H1 (cell line): ENCODE results near the gene LARP6. TPM values are rescaled to one million over a fixed set of nuclear protein-coding genes. Genes with fewer than 3 reads are reported as not detected.

ENCODE experiments used
- BACH1 ChIP-seq: IDR thresholded peaks from 2 replicates; pipeline ENCODE4 v1.6.1; 2012; ENCODE audit warnings: low read length, improper control_type of control experiment
- BCL11A ChIP-seq, 2 experiments: IDR thresholded peaks; one replicate each; pipeline ENCODE4 v1.6.1; 2011; ENCODE audit warnings: low read depth in 2 of 2, low read length in 2 of 2, mild to moderate bottlenecking in 2 of 2
- CTCF ChIP-seq, 3 experiments: IDR thresholded peaks; 1 replicate in 2 of 3; 2 replicates in 1 of 3; pipeline versions ENCODE4 v1.5.1 to v1.6.1; 2011; ENCODE audit warnings: low read length in 3 of 3, mild to moderate bottlenecking in 3 of 3, inconsistent platforms in 2 of 3, low read depth in 1 of 3, moderate library complexity in 1 of 3; ENCODE audit not compliant: insufficient read depth in 1 of 3; ENCODE audit errors: control extremely low read depth in 1 of 3
- EZH2 ChIP-seq: fragments of 200-600 bp; sonication (generic); IDR thresholded peaks from 2 replicates; pipeline ENCODE4 v1.7.1; 2012; ENCODE audit warnings: low read depth, mild to moderate bottlenecking, moderate library complexity, low read length, inconsistent platforms; ENCODE audit not compliant: severe bottlenecking
- JUND ChIP-seq: IDR thresholded peaks from 2 replicates; pipeline ENCODE4 v1.6.1; 2011; ENCODE audit warnings: mild to moderate bottlenecking, improper control_type of control experiment, low read length
- KDM5A ChIP-seq: fragments of 200-600 bp; IDR thresholded peaks from 2 replicates; pipeline ENCODE4 v1.7.1; 2012; ENCODE audit warnings: mild to moderate bottlenecking, low read length, inconsistent platforms, mixed read lengths
- ZNF274 ChIP-seq: IDR thresholded peaks from 2 replicates; pipeline ENCODE4 v1.7.0; 2012; ENCODE audit warnings: low read length, borderline replicate concordance; ENCODE audit errors: extremely low read depth
- polyA plus RNA-seq, 7 experiments: library from polyadenylated mRNA; depleted of rRNA in 3 of 7; stranded (reverse) in 5 of 7; unstranded in 2 of 7; fragments of >200 nt in 5 of 7; fragments of 200-250 nt in 2 of 7; gene quantifications; 1 replicate in 5 of 7; 2 replicates in 1 of 7; 4 replicates in 1 of 7; pipeline versions ENCODE4 v1.2.1 to v1.2.3, GENCODE V29; 2011 to 2013; ENCODE audit warnings: missing spikeins in 2 of 7, mixed read lengths in 2 of 7
- total RNA-seq: library from RNA; stranded (reverse); fragmentation: NEBNext Ultra II Directional; extraction: Animal tissue kit (Norgen Biotek cat#: 25700); gene quantifications from 2 replicates; pipeline ENCODE4 v1.2.1, GENCODE V29; 2021
- TF ChIP-seq, protein P1 (sequence below): fragments of 300-600 bp; sonication (generic); IDR thresholded peaks from 2 replicates; pipeline ENCODE4 v1.7.1; 2012; ENCODE audit warnings: low read length, moderate library complexity, mild to moderate bottlenecking, inconsistent platforms; ENCODE audit not compliant: insufficient replicate concordance

Gene LARP6
- total and polyA plus RNA-seq, 2 of the 8 experiments (the other 6 are each of a cell fraction or from before 2014, with no cell fraction given) = 21.0 to 24.7 TPM

DNA sequence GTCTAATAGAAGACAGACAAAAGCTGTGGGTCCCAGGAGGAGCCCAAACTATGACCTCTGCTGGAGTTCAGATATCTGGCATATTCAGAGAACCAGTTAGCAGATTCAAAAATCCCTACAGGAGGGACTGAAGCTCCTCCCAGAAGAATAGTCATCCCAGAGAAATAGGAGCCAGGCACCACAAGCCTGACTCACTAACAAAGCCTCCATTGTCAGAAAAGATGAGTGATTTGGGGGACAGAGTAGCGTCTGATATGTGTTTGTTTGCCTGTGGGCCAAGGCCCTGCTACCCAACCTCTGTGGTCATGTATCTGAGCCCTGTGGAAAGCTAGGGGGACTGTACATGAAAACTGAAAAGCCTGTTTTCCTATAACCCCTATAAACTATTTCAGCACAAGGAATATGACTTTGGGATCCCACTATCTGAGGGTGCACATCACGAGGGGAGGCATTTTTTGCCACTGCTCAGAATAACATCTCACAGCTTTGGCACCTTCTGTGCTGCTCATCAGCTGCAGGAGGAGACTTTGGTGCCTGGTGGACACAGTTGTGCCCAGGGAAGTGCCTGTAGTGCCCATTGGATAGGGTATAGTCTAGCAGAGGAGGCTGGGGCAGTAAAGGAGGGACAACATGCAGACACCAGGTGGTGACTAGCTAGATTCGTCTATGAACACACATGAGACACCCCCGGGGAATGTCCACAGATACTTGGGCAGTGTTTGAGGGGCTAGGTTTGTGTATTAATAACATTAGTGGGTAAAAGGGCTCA is 9.7 kb upstream of the LARP6 start (continued):
- TF ChIP-seq, protein P1, sequence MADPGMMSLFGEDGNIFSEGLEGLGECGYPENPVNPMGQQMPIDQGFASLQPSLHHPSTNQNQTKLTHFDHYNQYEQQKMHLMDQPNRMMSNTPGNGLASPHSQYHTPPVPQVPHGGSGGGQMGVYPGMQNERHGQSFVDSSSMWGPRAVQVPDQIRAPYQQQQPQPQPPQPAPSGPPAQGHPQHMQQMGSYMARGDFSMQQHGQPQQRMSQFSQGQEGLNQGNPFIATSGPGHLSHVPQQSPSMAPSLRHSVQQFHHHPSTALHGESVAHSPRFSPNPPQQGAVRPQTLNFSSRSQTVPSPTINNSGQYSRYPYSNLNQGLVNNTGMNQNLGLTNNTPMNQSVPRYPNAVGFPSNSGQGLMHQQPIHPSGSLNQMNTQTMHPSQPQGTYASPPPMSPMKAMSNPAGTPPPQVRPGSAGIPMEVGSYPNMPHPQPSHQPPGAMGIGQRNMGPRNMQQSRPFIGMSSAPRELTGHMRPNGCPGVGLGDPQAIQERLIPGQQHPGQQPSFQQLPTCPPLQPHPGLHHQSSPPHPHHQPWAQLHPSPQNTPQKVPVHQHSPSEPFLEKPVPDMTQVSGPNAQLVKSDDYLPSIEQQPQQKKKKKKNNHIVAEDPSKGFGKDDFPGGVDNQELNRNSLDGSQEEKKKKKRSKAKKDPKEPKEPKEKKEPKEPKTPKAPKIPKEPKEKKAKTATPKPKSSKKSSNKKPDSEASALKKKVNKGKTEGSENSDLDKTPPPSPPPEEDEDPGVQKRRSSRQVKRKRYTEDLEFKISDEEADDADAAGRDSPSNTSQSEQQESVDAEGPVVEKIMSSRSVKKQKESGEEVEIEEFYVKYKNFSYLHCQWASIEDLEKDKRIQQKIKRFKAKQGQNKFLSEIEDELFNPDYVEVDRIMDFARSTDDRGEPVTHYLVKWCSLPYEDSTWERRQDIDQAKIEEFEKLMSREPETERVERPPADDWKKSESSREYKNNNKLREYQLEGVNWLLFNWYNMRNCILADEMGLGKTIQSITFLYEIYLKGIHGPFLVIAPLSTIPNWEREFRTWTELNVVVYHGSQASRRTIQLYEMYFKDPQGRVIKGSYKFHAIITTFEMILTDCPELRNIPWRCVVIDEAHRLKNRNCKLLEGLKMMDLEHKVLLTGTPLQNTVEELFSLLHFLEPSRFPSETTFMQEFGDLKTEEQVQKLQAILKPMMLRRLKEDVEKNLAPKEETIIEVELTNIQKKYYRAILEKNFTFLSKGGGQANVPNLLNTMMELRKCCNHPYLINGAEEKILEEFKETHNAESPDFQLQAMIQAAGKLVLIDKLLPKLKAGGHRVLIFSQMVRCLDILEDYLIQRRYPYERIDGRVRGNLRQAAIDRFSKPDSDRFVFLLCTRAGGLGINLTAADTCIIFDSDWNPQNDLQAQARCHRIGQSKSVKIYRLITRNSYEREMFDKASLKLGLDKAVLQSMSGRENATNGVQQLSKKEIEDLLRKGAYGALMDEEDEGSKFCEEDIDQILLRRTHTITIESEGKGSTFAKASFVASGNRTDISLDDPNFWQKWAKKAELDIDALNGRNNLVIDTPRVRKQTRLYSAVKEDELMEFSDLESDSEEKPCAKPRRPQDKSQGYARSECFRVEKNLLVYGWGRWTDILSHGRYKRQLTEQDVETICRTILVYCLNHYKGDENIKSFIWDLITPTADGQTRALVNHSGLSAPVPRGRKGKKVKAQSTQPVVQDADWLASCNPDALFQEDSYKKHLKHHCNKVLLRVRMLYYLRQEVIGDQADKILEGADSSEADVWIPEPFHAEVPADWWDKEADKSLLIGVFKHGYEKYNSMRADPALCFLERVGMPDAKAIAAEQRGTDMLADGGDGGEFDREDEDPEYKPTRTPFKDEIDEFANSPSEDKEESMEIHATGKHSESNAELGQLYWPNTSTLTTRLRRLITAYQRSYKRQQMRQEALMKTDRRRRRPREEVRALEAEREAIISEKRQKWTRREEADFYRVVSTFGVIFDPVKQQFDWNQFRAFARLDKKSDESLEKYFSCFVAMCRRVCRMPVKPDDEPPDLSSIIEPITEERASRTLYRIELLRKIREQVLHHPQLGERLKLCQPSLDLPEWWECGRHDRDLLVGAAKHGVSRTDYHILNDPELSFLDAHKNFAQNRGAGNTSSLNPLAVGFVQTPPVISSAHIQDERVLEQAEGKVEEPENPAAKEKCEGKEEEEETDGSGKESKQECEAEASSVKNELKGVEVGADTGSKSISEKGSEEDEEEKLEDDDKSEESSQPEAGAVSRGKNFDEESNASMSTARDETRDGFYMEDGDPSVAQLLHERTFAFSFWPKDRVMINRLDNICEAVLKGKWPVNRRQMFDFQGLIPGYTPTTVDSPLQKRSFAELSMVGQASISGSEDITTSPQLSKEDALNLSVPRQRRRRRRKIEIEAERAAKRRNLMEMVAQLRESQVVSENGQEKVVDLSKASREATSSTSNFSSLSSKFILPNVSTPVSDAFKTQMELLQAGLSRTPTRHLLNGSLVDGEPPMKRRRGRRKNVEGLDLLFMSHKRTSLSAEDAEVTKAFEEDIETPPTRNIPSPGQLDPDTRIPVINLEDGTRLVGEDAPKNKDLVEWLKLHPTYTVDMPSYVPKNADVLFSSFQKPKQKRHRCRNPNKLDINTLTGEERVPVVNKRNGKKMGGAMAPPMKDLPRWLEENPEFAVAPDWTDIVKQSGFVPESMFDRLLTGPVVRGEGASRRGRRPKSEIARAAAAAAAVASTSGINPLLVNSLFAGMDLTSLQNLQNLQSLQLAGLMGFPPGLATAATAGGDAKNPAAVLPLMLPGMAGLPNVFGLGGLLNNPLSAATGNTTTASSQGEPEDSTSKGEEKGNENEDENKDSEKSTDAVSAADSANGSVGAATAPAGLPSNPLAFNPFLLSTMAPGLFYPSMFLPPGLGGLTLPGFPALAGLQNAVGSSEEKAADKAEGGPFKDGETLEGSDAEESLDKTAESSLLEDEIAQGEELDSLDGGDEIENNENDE = no peak
- TF ChIP-seq BCL11A (IDR thresholded peaks at IDR 0.05; ENCODE audit: low read depth in 2 of 2, low read length in 2 of 2) = no peak
- no peak for TF ChIP-seq JUND
- no peak for TF ChIP-seq EZH2
- no peak for TF ChIP-seq KDM5A
- TF ChIP-seq CTCF (IDR thresholded peaks at IDR 0.05; ENCODE audit: control extremely low read depth in 1 of 3, insufficient read depth in 1 of 3, low read depth in 1 of 3, low read length in 3 of 3) = no peak
- no peak for TF ChIP-seq ZNF274
- TF ChIP-seq BACH1 = no peak
